GM18870 (cell line): ENCODE measurements around the gene PANX3.

Source experiments
- ATAC-seq: cut with Tn5 transposase; IDR thresholded peaks from one replicate; pipeline ENCODE4 v1.9.1; 2021; ENCODE audit warnings: moderate library complexity; ENCODE audit not compliant: unreplicated experiment

The PANX3 gene

DNA sequence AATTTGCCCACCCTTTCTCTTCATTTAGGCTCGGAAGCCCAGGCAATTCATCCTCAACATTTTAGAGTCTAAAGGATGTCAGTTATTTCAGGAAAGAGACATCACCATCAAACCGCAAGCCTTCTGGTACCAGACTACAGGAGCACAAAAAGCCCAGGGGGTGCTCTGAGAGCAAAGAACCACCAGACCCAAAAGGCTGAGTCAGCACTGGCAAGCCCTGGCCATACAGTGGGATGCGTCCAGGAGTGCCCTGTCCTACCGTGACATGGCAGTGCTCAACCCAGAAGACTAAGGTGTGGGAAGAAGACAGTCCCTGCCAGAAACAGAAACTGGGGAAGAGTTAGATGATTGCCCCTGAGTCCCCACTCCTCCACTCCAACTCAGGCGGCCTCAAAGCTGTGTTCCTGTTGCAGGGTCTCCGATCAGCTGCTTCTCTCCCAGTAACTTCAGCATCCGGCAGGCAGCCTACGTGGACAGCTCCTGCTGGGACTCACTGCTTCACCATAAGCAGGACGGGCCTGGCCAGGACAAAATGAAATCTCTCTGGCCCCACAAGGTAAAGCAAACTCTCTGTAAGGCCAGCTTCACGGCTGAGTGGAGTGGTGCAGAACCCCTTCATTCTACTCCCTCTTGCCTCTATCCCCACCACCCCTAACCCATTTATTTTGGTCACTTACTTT lies 1.5 kb downstream of the PANX3 start:
- ATAC-seq: no peak

DNA sequence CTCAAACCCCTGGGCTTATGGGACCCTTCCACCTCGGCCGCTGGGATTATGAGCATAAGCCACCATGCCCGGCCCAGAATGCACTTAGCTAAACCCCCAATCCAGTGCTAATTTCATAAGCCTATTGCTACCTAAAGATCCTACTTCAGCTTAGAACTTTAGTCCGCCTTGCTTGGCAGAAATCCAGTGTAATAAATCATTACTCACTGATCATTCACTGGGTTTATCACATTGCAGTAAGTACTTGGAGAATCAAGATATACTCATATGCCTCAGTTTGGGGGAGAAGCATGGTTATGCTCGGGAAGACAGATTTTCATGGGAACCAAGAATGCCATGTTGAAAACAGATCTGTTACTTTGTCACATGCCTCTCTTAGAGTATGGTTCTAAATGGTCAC lies 7.6 kb downstream of the PANX3 start:
- no peak for ATAC-seq

DNA sequence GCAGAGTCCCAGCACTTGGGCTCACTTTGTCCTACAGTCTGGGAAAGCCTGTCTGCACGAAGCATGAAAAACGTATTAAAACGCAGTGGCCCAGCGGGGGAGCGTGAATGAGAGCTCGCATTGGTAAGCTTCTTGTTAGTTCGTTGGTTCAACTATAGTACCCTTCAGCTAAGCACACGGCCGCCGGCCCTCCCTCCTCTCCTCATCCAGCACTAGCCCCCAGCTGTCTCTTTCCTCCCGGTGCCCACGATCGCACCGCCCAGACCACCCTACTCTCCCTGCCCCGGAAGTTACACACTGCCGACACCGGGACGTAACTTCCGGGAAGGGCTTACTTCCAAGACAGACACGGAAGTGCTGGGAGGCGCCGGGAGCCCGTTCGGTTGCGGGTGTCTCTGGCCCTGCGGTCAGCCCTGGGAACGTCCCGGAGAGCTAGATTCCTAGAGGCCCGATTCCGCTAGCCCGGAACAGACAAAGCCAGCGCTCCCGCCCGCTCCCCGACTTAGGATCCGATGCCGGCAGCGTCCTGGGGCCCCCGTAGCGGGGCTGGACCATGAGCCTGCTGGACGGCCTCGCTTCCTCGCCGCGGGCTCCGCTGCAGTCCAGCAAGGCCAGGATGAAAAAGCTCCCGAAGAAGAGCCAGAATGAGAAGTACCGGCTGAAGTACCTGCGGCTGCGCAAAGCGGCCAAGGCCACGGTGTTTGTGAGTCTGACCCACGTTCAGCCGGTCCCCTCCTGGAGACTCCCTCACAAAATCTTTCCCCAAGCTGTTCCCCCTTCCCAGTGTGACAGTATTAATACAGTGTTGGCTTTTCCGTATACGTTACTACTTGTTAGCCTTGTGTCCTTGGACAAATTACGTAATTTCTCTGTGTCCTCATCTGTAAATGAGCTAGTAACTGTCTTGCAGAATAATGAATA lies 11.6 kb downstream of the PANX3 start, which contains the start of gene TBRG1:
TBRG1 (plus strand) TSS at position 334 of the 921 bp plus-strand sequence; CDS start at position 554, 220 bp downstream.
- ATAC-seq: peak; percentile 89

- no peak for ATAC-seq
These were observed 12.8 kb downstream of the PANX3 start for GRCh38 chr11:124623861-124624525.

GRCh38 chr11:124625504-124626168 lies 14.4 kb downstream of the PANX3 start:
- no peak for ATAC-seq

- no peak for ATAC-seq
These were observed 16.3 kb downstream of the PANX3 start for GRCh38 chr11:124627546-124627945.

DNA sequence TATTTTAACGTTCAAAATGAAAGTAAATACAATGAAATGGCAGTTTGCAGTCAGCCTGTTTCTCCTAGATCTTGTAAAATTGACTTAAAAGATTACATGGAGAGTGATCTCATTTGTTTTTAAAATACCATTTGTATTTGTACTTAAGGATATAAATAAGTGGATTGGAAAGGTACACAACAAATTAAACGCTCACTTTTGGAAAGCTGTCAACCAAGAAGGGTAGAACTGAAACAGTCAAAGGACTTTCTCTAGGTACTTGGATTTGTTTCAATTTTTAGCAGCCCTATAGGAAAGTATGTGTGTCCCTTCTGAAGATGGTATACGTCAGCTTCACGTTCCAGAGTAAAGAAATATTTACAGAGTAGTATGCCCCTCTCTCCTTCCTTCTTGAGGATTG lies 18.7 kb downstream of the PANX3 start:
- no peak for ATAC-seq

DNA sequence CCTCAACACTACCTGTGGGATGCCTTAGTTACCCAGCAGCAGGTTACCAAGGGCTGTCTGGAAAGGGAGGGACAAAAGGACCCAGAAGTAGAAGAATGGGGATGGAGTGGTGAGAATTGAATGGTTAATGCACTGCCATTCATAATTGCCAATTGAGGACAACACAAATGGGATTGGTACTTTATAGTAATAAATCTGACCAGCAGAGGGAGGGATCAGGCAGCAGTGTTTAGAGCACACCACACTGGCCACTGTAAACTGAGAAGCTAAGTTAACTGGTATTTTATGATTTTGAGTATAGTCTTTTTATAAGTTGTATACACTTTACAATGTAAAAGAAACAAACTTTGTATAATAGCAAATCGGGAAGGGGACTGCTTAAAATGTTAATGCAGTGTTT lies 22.1 kb downstream of the PANX3 start:
- no peak for ATAC-seq

- ATAC-seq: no peak
These were observed 24.7 kb downstream of the PANX3 start for GRCh38 chr11:124635932-124636331.

- no peak for ATAC-seq
These were observed 27.3 kb downstream of the PANX3 start for GRCh38 chr11:124638500-124638899.

GRCh38 chr11:124639186-124639585 lies 28.0 kb downstream of the PANX3 start:
- no peak for ATAC-seq

DNA sequence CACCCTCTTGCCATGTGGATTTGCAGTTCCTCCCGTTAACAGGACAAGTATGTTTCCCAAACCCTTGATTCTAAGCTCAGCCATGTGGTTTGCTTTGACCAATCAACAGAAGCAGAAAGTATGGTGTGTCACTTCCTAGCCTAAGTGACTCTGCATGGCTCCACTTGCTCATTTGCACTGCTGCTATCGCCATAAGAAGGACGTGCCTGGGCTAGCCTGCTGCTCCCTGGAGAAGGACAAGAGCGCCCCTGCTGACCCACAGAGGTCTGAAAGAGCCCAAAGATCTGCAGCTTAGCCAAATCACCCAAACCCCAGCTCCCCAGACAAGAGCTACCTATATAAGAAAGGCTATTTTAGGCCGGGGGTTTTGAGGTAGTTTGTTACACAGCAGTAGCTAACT lies 29.4 kb downstream of the PANX3 start:
- ATAC-seq: no peak

GRCh38 chr11:124642628-124643027 lies 31.4 kb downstream of the PANX3 start:
- no peak for ATAC-seq

DNA sequence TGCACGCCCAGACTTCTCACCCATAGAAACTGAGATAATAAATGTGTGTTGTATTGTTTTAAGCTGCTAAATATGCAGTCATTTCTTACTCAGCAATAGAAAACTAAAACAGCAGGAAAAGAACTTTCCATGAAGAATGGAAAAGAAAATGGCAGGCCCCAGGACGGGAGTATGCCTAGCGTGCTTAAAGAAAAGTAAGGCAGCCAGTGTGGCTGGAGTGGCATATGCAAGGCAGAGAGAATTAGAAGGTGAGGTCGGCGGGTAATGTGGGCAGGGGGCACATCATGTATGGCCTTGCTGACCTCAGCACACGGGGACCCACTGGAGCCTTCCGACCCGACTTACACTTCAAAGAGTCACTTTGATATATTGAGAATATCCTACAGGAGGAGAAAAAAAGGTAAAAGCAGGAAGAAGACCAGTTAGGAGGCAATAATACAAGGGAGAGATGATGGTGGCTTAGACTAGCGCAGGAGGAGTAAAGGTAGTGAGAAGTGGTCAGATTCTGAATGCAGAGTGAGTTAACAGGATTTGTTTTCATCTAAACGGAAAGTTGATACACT lies 31.9 kb downstream of the PANX3 start:
- ATAC-seq: no peak

DNA sequence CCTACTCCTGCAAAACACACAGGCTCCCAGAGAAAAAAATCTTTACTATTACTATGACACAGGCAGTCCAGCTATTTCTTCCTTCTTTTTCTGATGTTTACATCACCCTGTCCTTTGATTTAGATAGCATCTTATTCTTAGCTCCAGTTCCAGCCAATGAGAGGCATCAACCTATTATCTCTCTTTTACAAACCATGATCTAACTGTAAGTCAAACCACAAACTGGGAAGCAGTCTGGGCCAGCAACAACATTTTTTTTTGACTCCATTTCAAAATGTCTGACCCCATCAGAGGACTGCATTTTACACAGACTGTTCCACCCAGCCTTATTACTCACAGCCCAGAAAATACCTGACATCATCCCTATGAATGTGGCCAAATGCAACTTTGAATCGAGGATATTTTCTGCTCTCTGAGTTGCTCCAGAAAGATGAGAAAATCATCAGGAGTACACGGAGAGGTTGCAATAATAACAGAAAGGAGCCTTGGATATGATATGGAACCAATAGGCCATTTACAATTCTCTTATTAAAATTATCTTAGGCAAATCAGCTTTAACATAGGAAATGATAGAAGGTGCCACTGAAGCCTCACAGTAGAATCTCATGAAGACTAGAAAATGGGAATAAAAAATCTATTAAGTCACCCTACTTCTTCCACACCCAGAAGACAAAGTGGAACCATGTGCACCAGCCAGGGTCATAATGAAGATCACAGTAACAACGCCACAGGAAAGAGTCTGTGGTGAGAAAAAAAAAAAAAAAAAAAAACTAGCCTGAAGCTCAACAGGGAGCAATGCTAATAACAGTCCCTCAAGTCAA lies 32.6 kb downstream of the PANX3 start:
- no peak for ATAC-seq

GRCh38 chr11:124644426-124645280 lies 33.4 kb downstream of the PANX3 start:
- ATAC-seq: no peak

GRCh38 chr11:124646148-124646547 lies 34.9 kb downstream of the PANX3 start:
- ATAC-seq: no peak

DNA sequence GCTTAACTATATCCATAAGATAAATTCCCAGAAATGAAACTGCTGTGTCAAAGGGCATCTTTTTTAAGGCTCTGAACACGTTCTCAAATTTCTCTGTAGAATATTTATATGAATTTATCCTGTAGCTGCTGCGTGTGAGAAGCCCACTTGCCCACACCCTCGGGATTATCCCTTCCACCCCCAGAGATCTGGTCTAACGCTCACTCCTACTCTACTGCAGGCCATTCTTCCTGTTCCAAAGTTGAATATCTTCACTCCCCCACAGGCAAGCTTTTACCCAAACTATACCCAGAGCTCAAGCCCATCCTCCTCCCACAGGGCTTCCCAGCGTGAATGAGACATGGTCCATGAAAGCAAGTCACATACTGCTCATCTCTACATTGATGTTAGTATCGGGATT lies 37.4 kb downstream of the PANX3 start:
- ATAC-seq: no peak
